PC-9 (cell line): ENCODE measurements around the gene SCAF8. TPM values are rescaled to one million over a fixed set of nuclear protein-coding genes. Genes with fewer than 3 reads are reported as not detected.

Source experiments
- BruUV-seq: library from RNA; stranded (reverse); fragments of 400-500 nt; replicated peaks from 2 replicates; lab custom pipeline; 2021; lab: Mats Ljungman, UMichigan
- CTCF ChIA-PET: fragments of 300-600 bp; sonication (Branson Sonifier 250); formaldehyde crosslinking; loops from one replicate; lab custom pipeline; 2022; ENCODE audit warnings: antibody characterized with exemption; lab: Charles Lee
- POLR2A ChIA-PET: fragments of 300-600 bp; sonication (Branson Sonifier 250); formaldehyde crosslinking; loops from one replicate; lab custom pipeline; 2022; ENCODE audit warnings: antibody characterized with exemption; ENCODE audit not compliant: unreplicated experiment; lab: Charles Lee
- DNase-seq, 2 experiments: peaks; one replicate each; pipeline versions ENCODE4 v3.0.0 to v3.0.0-alpha.2; 2015 to 2022; ENCODE audit warnings: mixed read lengths in 1 of 2
- H2AFZ ChIP-seq: fragments of 200-600 bp; sonication (generic); 2 replicates; pipeline ENCODE4 v1.8.1; 2017; ENCODE audit warnings: antibody characterized with exemption
- H3F3A ChIP-seq: fragments of 200-600 bp; sonication (generic); 2 replicates; pipeline ENCODE4 v1.8.1; 2017; ENCODE audit warnings: antibody characterized with exemption, mild to moderate bottlenecking, low read depth; ENCODE audit not compliant: insufficient read depth
- H3K27ac ChIP-seq: fragments of 200-600 bp; sonication (generic); 2 replicates; pipeline ENCODE4 v1.6.1; 2016; ENCODE audit warnings: mixed run types
- H3K27me3 ChIP-seq: fragments of 200-600 bp; sonication (generic); 2 replicates; pipeline ENCODE4 v1.6.1; 2016; ENCODE audit warnings: low read depth, mixed run types; ENCODE audit not compliant: insufficient read depth
- H3K36me3 ChIP-seq: fragments of 200-600 bp; sonication (generic); 2 replicates; pipeline ENCODE4 v1.6.1; 2016; ENCODE audit warnings: low read depth, mixed run types
- H3K4me1 ChIP-seq: fragments of 200-600 bp; sonication (generic); replicated peaks from 2 replicates; pipeline ENCODE4 v1.6.1; 2016; ENCODE audit warnings: mixed run types; ENCODE audit not compliant: insufficient read depth
- H3K4me2 ChIP-seq: fragments of 200-600 bp; sonication (generic); 2 replicates; pipeline ENCODE4 v1.6.1; 2017; ENCODE audit warnings: mixed run types
- H3K4me3 ChIP-seq: fragments of 200-600 bp; sonication (generic); 2 replicates; pipeline ENCODE4 v1.6.1; 2016; ENCODE audit warnings: mixed run types
- H3K79me2 ChIP-seq: fragments of 200-600 bp; sonication (generic); 2 replicates; pipeline ENCODE4 v1.6.1; 2017; ENCODE audit warnings: low read depth, mixed run types
- H3K9me2 ChIP-seq: fragments of 200-600 bp; sonication (generic); 2 replicates; pipeline ENCODE4 v1.8.1; 2017; ENCODE audit warnings: mild to moderate bottlenecking; ENCODE audit not compliant: insufficient read depth
- H3K9me3 ChIP-seq: fragments of 200-600 bp; sonication (generic); 2 replicates; pipeline ENCODE4 v1.8.1; 2016; ENCODE audit warnings: low read depth; ENCODE audit not compliant: insufficient read depth
- H4K20me1 ChIP-seq: fragments of 200-600 bp; sonication (generic); 2 replicates; pipeline ENCODE4 v1.8.1; 2017; ENCODE audit not compliant: insufficient read depth
- CTCF ChIP-seq: fragments of 200-600 bp; sonication (generic); conservative IDR thresholded peaks from 2 replicates; pipeline ENCODE4 v1.6.1; 2017; ENCODE audit warnings: mixed run types, antibody characterized with exemption, mild to moderate bottlenecking, moderate library complexity
- EZH2 ChIP-seq: fragments of 200-600 bp; sonication (generic); IDR thresholded peaks from 2 replicates; pipeline ENCODE4 v1.8.0; 2017; ENCODE audit warnings: antibody characterized with exemption, low read depth
- intact Hi-C: fragments of 100-400 bp; cut with micrococcal nuclease; formaldehyde crosslinking; loops from one replicate; pipeline ENCODE4 v1.10.0; 2022; ENCODE audit not compliant: unreplicated experiment
- total RNA-seq: library from RNA; stranded (reverse); gene quantifications from 2 replicates; pipeline ENCODE4 v1.2.3, GENCODE V29; 2021

SCAF8 gene
- total RNA-seq, 1 experiment from 2014 or later, result 22.7 TPM

- no TSS peak for BruUV-seq
- H3K9me2 ChIP-seq, result no peaks in the 10 kb centered on the region
- H2AFZ ChIP-seq, result no peak overlapping the region
- H3K79me2 ChIP-seq, result no peaks in the 10 kb centered on the region
- H3K4me1 ChIP-seq, result no peaks in the 10 kb centered on the region
- H4K20me1 ChIP-seq, result no peaks in the 10 kb centered on the region
- H3K4me2 ChIP-seq, result no peak overlapping the region
- H3F3A ChIP-seq, result no peaks in the 10 kb centered on the region
- H3K27ac ChIP-seq, result no peak overlapping the region
- no peak for DNase-seq
- H3K27me3 ChIP-seq, result no peaks in the 10 kb centered on the region
- no peak for TF ChIP-seq CTCF
- POLR2A ChIA-PET, result no interaction called here
- H3K9me3 ChIP-seq, result no peaks in the 10 kb centered on the region
- intact Hi-C loops, result no loop called here
- H3K36me3 ChIP-seq, result no peaks in the 10 kb centered on the region
- no peak overlapping the region for H3K4me3 ChIP-seq
- CTCF ChIA-PET, result no interaction called here
Measured at GRCh38 chr6:154706389-154706788, 26.8 kb upstream of the SCAF8 start.

- H3K9me3 ChIP-seq, result no peaks in the 10 kb centered on the region
- CTCF ChIA-PET, result no interaction called here
- H3K4me1 ChIP-seq, result no peaks in the 10 kb centered on the region
- POLR2A ChIA-PET, result no interaction called here
- H3K27ac ChIP-seq, result no peak overlapping the region
- no peaks in the 10 kb centered on the region for H3F3A ChIP-seq
- intact Hi-C loops, result no loop called here
- H4K20me1 ChIP-seq, result no peaks in the 10 kb centered on the region
- no peak for DNase-seq
- no peaks in the 10 kb centered on the region for H3K36me3 ChIP-seq
- H2AFZ ChIP-seq, result no peak overlapping the region
- no TSS peak for BruUV-seq
- H3K79me2 ChIP-seq, result no peaks in the 10 kb centered on the region
- H3K27me3 ChIP-seq, result no peaks in the 10 kb centered on the region
- no peak overlapping the region for H3K4me3 ChIP-seq
- no peak for TF ChIP-seq EZH2
- TF ChIP-seq CTCF, result no peak
- no peaks in the 10 kb centered on the region for H3K9me2 ChIP-seq
- H3K4me2 ChIP-seq, result no peak overlapping the region
Measured at GRCh38 chr6:154709621-154710020, 23.6 kb upstream of the SCAF8 start.

- Histone ChIP-seq H3F3A (no peaks in the 10 kb centered on the region), H3K27me3 (no peaks in the 10 kb centered on the region), H3K9me2 (no peaks in the 10 kb centered on the region), H3K36me3 (no peaks in the 10 kb centered on the region), H3K79me2 (no peaks in the 10 kb centered on the region), H3K4me1 (no peaks in the 10 kb centered on the region), H3K9me3 (no peaks in the 10 kb centered on the region), H3K4me2 (no peak overlapping the region), H3K4me3 (no peak overlapping the region), H3K27ac (no peak overlapping the region), H2AFZ (no peak overlapping the region), H4K20me1 (no peaks in the 10 kb centered on the region)
- BruUV-seq, result no TSS peak
- ChIA-PET CTCF (no interaction called here), POLR2A (no interaction called here)
- DNase-seq, result no peak
- intact Hi-C loops, result no loop called here
- TF ChIP-seq CTCF (no peak), EZH2 (no peak)
Measured at GRCh38 chr6:154710689-154711088, 22.5 kb upstream of the SCAF8 start.
